GM20431 (cell line): ENCODE measurements around the gene RPF1.
"Not testable (repeated sequence)": the region's sequence is repeated elsewhere in the genome, so short reads cannot be mapped to it uniquely, and the experiment has no call there.

Experiments
- in situ Hi-C: fragments of 300-500 bp; cut with MseI, MboI; formaldehyde crosslinking; loops from one replicate; pipeline ENCODE4 v1.15.0; 2020; ENCODE audit warnings: low sequenced_read_pairs; ENCODE audit not compliant: unreplicated experiment

The RPF1 gene

GRCh38 chr1:84488107-84488506, 9.0 kb downstream of the RPF1 start:
- in situ Hi-C loops = no loop called here

GRCh38 chr1:84489766-84490165, 10.7 kb downstream of the RPF1 start:
- in situ Hi-C loops = no loop called here

GRCh38 chr1:84492726-84493125, 13.7 kb downstream of the RPF1 start:
- in situ Hi-C loops = no loop called here

- in situ Hi-C loops = no loop called here
Measured at GRCh38 chr1:84493747-84494146, 14.7 kb downstream of the RPF1 start.

GRCh38 chr1:84496498-84496897, 17.4 kb downstream of the RPF1 start:
- in situ Hi-C loops = no loop called here

GRCh38 chr1:84497631-84498275, 18.7 kb downstream of the RPF1 start:
- in situ Hi-C loops = no loop called here

- in situ Hi-C loops = no loop called here
Measured at GRCh38 chr1:84502927-84503326, 23.9 kb downstream of the RPF1 start.

- in situ Hi-C loops = no loop called here
Measured at GRCh38 chr1:84504580-84505492, 25.8 kb downstream of the RPF1 start.

- in situ Hi-C loops = no loop called here
Measured at GRCh38 chr1:84505493-84506001, 26.5 kb downstream of the RPF1 start.

GRCh38 chr1:84506002-84506728, 27.1 kb downstream of the RPF1 start, which contains the start of the genes GNG5 and SPATA1:
Gene GNG5 (minus strand): TSS chr1:84506581. CDS start chr1:84506091, 490 bp downstream.
Gene SPATA1 (plus strand): TSS chr1:84506386. CDS start chr1:84516360, 9,974 bp downstream.
- in situ Hi-C loops = no loop called here

- in situ Hi-C loops = no loop called here
Measured at GRCh38 chr1:84506729-84507453, 27.8 kb downstream of the RPF1 start.

- in situ Hi-C loops = not testable (repeated sequence)
Measured at GRCh38 chr1:84507887-84508286, 28.8 kb downstream of the RPF1 start.

GRCh38 chr1:84508510-84508909, 29.4 kb downstream of the RPF1 start:
- in situ Hi-C loops = no loop called here

- in situ Hi-C loops = no loop called here
Measured at GRCh38 chr1:84509029-84509428, 30.0 kb downstream of the RPF1 start.

GRCh38 chr1:84510165-84510564, 31.1 kb downstream of the RPF1 start:
- in situ Hi-C loops = no loop called here

GRCh38 chr1:84510668-84511067, 31.6 kb downstream of the RPF1 start:
- in situ Hi-C loops = no loop called here

GRCh38 chr1:84524590-84524989, 45.5 kb downstream of the RPF1 start:
- in situ Hi-C loops = no loop called here

- in situ Hi-C loops = no loop called here
Measured at GRCh38 chr1:84525779-84526178, 46.7 kb downstream of the RPF1 start.

GRCh38 chr1:84538599-84538998, 59.5 kb downstream of the RPF1 start:
- in situ Hi-C loops = no loop called here

- in situ Hi-C loops = no loop called here
Measured at GRCh38 chr1:84539972-84540371, 60.9 kb downstream of the RPF1 start.
